ENCODE results near the gene COL8A2. TPM values are rescaled to one million over a fixed set of nuclear protein-coding genes. Genes with fewer than 3 reads are reported as not detected.

The COL8A2 gene
- total RNA-seq, 4 donors from 2014 or later, result 0.61 to 1.6 (median 0.81) TPM

- Histone ChIP-seq H3K27me3 (no peaks in the 10 kb centered on the region), H3K4me1 (no peaks in the 10 kb centered on the region), H3K36me3 (no peaks in the 10 kb centered on the region), H3K9me3 (no peaks in the 10 kb centered on the region), H3K4me3 (no peak overlapping the region), H3K27ac (no peak overlapping the region)
- ATAC-seq (no peak), DNase-seq (no peak)
- in situ Hi-C loops (cut with MboI; ENCODE audit: low sequenced_read_pairs in 4 of 4), result loop anchor here in 3 of 4 donors (5.0 to 10.0 kb wide), 4 partner anchors 83 to 323 kb away; no protein-coding TSS in a partner anchor
- no peak for TF ChIP-seq POLR2A (IDR thresholded peaks at IDR 0.05)
- TF ChIP-seq, protein P1, sequence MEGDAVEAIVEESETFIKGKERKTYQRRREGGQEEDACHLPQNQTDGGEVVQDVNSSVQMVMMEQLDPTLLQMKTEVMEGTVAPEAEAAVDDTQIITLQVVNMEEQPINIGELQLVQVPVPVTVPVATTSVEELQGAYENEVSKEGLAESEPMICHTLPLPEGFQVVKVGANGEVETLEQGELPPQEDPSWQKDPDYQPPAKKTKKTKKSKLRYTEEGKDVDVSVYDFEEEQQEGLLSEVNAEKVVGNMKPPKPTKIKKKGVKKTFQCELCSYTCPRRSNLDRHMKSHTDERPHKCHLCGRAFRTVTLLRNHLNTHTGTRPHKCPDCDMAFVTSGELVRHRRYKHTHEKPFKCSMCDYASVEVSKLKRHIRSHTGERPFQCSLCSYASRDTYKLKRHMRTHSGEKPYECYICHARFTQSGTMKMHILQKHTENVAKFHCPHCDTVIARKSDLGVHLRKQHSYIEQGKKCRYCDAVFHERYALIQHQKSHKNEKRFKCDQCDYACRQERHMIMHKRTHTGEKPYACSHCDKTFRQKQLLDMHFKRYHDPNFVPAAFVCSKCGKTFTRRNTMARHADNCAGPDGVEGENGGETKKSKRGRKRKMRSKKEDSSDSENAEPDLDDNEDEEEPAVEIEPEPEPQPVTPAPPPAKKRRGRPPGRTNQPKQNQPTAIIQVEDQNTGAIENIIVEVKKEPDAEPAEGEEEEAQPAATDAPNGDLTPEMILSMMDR (IDR thresholded peaks at IDR 0.05 in 4 of 5, conservative IDR thresholded peaks at IDR 0.05 in 1 of 5), result no peak
- intact Hi-C loops (cut with DNase I; ENCODE audit: low total_unique reads), result no loop called here
Measured at GRCh38 chr1:36101546-36101945, 23.5 kb downstream of the COL8A2 start.

DNA sequence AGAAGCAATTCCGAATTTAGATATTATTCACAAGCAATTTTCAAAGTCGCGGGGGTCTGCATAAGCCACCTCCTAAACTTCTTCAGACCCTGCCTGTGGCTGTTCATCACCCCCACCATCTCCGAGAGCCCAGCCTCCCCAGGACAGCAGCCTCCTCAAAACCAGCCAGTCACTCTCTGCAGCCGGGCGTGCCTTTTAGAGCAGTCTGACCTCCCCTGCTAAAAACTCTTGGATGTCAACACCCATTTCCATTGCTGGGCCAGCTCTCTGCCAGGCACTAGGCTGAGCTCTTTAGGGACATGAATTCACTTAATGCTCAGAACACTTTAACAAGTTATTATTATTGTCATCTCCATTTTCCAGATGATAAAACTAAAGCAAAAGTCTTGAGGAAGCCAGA is 24.6 kb downstream of the COL8A2 start:
- TF ChIP-seq, protein P1 (IDR thresholded peaks at IDR 0.05 in 4 of 5, conservative IDR thresholded peaks at IDR 0.05 in 1 of 5), result no peak
- TF ChIP-seq POLR2A (IDR thresholded peaks at IDR 0.05), result no peak
- no peak overlapping the region for H3K27ac ChIP-seq
- in situ Hi-C loops (cut with MboI; ENCODE audit: low sequenced_read_pairs in 4 of 4) (loop anchor here in 3 of 4 donors (5.0 to 10.0 kb wide), 4 partner anchors 84 to 324 kb away; no protein-coding TSS in a partner anchor), intact Hi-C loops (cut with DNase I; ENCODE audit: low total_unique reads) (no loop called here)
- ATAC-seq (no peak), DNase-seq (no peak)
- no peaks in the 10 kb centered on the region for H3K27me3 ChIP-seq
- no peaks in the 10 kb centered on the region for H3K4me1 ChIP-seq
- H3K9me3 ChIP-seq, result no peaks in the 10 kb centered on the region
- no peak overlapping the region for H3K4me3 ChIP-seq
- H3K36me3 ChIP-seq, result peaks cover 0 to 5% of the 10 kb centered on the region in 2 donors

DNA sequence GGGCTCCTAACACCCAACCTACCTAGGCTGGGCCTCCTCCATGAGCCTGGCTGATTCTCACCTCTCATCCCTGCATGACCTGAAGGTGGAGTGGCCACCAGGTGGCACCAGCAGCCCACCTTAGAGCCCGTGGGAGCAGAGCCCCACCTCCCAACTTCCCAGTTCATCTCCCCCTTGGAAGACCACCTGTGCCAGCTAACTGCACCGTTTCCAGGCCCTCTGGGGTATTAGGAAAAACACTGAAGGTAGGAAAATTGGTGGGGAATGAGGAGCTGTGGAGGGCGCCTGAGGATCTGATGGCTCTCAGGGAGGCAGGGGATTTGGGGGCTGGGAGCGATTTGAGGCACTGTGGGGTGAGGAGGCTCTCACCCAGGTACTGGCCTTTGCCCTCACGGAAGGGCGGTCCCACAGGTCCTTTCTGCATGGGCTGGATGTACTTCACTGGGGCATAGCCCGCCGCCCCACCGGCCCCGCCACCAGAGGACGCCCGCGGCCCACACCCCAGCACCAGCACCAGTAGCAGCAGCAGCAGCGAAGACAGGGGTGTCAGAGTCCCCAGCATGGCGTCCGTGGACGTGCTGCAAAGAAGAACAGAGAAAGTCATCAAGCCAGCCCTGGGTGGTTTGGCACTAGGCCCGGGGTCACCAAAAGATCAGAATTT is 25.2 kb downstream of the COL8A2 start:
- in situ Hi-C loops (cut with MboI; ENCODE audit: low sequenced_read_pairs in 4 of 4) (loop anchor here (5.0 to 10.0 kb wide), 6 partner anchors 45 to 325 kb away; partner anchors contain the start of gene TRAPPC3 (in 1 of the 4)), intact Hi-C loops (cut with DNase I; ENCODE audit: low total_unique reads) (loop anchor here (1.0 to 10.0 kb wide), 4 partner anchors 35 to 321 kb away; no protein-coding TSS in a partner anchor)
- peak; percentile 83 to 93 for ATAC-seq
- DNase-seq, result peak; percentile 25 to 64
- no peaks in the 10 kb centered on the region for H3K27me3 ChIP-seq
- H3K36me3 ChIP-seq, result peaks cover 0 to 11% of the 10 kb centered on the region in 2 donors
- H3K4me1 ChIP-seq, result no peaks in the 10 kb centered on the region
- H3K27ac ChIP-seq, result no peak overlapping the region
- no peaks in the 10 kb centered on the region for H3K9me3 ChIP-seq
- TF ChIP-seq, protein P1 (IDR thresholded peaks at IDR 0.05 in 4 of 5, conservative IDR thresholded peaks at IDR 0.05 in 1 of 5), result peak; percentile 64 to 90 (median 86)
- TF ChIP-seq POLR2A (IDR thresholded peaks at IDR 0.05), result no peak
- H3K4me3 ChIP-seq, result no peak overlapping the region

DNA sequence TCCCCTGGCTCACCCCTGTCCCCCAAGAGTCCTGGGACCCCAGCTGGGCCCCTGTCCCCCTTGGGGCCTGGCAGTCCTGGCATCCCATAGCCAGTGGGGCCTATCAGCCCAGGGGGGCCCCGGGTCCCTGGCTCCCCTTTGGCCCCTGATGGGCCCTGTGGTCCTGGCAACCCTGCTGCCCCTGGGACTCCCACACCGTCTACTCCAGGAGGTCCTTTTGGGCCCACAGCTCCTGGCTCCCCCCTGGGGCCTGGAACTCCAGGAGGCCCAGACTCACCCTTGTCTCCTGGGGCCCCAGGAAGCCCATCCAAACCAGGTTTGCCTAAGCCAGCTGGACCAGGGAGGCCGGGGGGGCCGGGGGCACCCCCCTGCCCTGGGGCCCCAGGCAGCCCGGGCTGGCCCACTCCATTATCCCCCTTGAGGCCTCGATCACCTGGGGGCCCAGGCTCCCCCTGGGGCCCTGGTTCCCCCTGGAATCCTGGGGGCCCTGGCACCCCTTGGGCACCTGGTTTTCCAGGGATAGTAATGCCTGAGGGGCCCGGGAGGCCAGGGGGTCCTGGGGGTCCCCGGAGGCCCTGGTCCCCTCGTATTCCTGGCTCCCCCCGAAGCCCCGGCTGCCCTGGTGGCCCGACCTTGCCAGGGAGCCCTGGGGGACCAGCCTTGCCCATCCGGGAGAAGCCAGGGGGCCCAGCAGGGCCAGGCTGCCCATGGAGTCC is 26.2 kb downstream of the COL8A2 start:
- Histone ChIP-seq H3K4me1 (no peaks in the 10 kb centered on the region), H3K9me3 (no peaks in the 10 kb centered on the region), H3K36me3 (peaks cover 0 to 21% of the 10 kb centered on the region in 2 donors), H3K27ac (no peak overlapping the region), H3K4me3 (no peak overlapping the region), H3K27me3 (no peaks in the 10 kb centered on the region)
- intact Hi-C loops (cut with DNase I; ENCODE audit: low total_unique reads), result loop anchor here (1.0 to 10.0 kb wide), 4 partner anchors 36 to 322 kb away; no protein-coding TSS in a partner anchor
- TF ChIP-seq, protein P1 (IDR thresholded peaks at IDR 0.05 in 4 of 5, conservative IDR thresholded peaks at IDR 0.05 in 1 of 5), result no peak
- TF ChIP-seq POLR2A (IDR thresholded peaks at IDR 0.05), result no peak
- no peak for ATAC-seq
- in situ Hi-C loops (cut with MboI; ENCODE audit: low sequenced_read_pairs in 4 of 4), result loop anchor here in 2 of 4 donors (10.0 kb wide), 3 partner anchors 46 to 316 kb away; partner anchors contain the start of gene TRAPPC3 (in 1 of the 2)
- no peak for DNase-seq
